H1 (cell line): ENCODE results near the gene EDEM1. TPM values are rescaled to one million over a fixed set of nuclear protein-coding genes. Genes with fewer than 3 reads are reported as not detected.

Source experiments
- HDAC2 ChIP-seq, 2 experiments: fragments of 300-600 bp in 1 of 2; sonication (generic) in 1 of 2; IDR thresholded peaks; 2 replicates each; pipeline ENCODE4 v1.6.1; 2011 to 2012; ENCODE audit warnings: low read depth in 2 of 2, low read length in 2 of 2, mild to moderate bottlenecking in 2 of 2, moderate library complexity in 2 of 2, borderline replicate concordance in 1 of 2, inconsistent platforms in 1 of 2
- KDM5A ChIP-seq: fragments of 200-600 bp; IDR thresholded peaks from 2 replicates; pipeline ENCODE4 v1.7.1; 2012; ENCODE audit warnings: mild to moderate bottlenecking, low read length, inconsistent platforms, mixed read lengths
- PHF8 ChIP-seq: fragments of 200-600 bp; sonication (generic); conservative IDR thresholded peaks from 2 replicates; pipeline ENCODE4 v1.7.1; 2012; ENCODE audit warnings: low read depth, mild to moderate bottlenecking, inconsistent platforms, low read length, moderate library complexity
- POLR2A ChIP-seq, 2 experiments: IDR thresholded peaks; 1 replicate in 1 of 2; 2 replicates in 1 of 2; pipeline ENCODE4 v1.6.1; 2011; ENCODE audit warnings: low read depth in 2 of 2, low read length in 2 of 2, mild to moderate bottlenecking in 2 of 2; ENCODE audit errors: control extremely low read depth in 1 of 2
- YY1 ChIP-seq: IDR thresholded peaks from 2 replicates; pipeline ENCODE4 v1.6.1; 2011; ENCODE audit warnings: low read depth, mild to moderate bottlenecking, low read length
- polyA plus RNA-seq, 7 experiments: library from polyadenylated mRNA; depleted of rRNA in 3 of 7; stranded (reverse) in 5 of 7; unstranded in 2 of 7; fragments of >200 nt in 5 of 7; fragments of 200-250 nt in 2 of 7; gene quantifications; 1 replicate in 5 of 7; 2 replicates in 1 of 7; 4 replicates in 1 of 7; pipeline versions ENCODE4 v1.2.1 to v1.2.3, GENCODE V29; 2011 to 2013; ENCODE audit warnings: missing spikeins in 2 of 7, mixed read lengths in 2 of 7
- total RNA-seq: library from RNA; stranded (reverse); fragmentation: NEBNext Ultra II Directional; extraction: Animal tissue kit (Norgen Biotek cat#: 25700); gene quantifications from 2 replicates; pipeline ENCODE4 v1.2.1, GENCODE V29; 2021
- TF ChIP-seq, protein P1 (sequence below): fragments of 300-600 bp; sonication (generic); IDR thresholded peaks from 2 replicates; pipeline ENCODE4 v1.7.1; 2012; ENCODE audit warnings: low read length, moderate library complexity, mild to moderate bottlenecking, inconsistent platforms; ENCODE audit not compliant: insufficient replicate concordance
- TF ChIP-seq, protein P2 (sequence below): IDR thresholded peaks from 2 replicates; pipeline ENCODE4 v1.6.1; 2012; ENCODE audit warnings: inconsistent platforms

Gene EDEM1
- total and polyA plus RNA-seq, 2 of the 8 experiments (the other 6 are each of a cell fraction or from before 2014, with no cell fraction given): 4.8 to 16.4 TPM

DNA sequence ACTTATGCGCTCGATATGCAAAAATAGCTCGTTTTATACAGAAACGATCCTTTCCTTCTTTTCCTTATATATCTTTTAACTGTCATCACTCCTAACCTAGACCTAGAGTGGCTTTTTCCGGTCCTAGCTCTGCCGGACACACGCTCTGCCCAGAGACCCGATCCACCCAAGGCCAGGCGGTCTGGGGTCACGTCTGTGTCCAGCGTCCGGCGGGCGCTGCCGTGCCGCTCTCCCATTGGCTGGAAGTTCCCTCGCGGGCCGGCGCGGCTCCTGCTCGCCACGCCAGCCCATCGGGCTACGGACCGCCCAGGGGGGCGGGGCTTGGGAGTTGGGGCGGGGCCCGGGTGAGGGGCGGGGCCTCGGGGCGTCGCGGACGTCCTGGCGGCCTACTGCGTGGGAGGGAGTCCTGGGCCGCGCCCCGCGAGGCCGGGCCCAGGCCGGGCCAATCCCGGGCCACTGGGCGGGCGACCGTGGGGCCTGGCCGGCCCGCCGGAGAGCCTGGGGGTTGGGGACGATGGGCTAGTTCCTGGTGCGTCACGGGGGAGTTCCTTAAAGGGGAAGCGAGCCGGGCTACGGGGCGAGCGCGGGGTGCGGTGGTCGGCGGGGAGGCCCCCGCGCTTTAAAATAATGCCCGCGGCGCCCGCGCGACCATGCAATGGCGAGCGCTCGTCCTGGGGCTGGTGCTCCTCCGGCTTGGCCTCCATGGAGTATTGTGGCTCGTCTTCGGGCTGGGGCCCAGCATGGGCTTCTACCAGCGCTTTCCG is at the start of gene EDEM1 (continued):
- TF ChIP-seq, protein P1, sequence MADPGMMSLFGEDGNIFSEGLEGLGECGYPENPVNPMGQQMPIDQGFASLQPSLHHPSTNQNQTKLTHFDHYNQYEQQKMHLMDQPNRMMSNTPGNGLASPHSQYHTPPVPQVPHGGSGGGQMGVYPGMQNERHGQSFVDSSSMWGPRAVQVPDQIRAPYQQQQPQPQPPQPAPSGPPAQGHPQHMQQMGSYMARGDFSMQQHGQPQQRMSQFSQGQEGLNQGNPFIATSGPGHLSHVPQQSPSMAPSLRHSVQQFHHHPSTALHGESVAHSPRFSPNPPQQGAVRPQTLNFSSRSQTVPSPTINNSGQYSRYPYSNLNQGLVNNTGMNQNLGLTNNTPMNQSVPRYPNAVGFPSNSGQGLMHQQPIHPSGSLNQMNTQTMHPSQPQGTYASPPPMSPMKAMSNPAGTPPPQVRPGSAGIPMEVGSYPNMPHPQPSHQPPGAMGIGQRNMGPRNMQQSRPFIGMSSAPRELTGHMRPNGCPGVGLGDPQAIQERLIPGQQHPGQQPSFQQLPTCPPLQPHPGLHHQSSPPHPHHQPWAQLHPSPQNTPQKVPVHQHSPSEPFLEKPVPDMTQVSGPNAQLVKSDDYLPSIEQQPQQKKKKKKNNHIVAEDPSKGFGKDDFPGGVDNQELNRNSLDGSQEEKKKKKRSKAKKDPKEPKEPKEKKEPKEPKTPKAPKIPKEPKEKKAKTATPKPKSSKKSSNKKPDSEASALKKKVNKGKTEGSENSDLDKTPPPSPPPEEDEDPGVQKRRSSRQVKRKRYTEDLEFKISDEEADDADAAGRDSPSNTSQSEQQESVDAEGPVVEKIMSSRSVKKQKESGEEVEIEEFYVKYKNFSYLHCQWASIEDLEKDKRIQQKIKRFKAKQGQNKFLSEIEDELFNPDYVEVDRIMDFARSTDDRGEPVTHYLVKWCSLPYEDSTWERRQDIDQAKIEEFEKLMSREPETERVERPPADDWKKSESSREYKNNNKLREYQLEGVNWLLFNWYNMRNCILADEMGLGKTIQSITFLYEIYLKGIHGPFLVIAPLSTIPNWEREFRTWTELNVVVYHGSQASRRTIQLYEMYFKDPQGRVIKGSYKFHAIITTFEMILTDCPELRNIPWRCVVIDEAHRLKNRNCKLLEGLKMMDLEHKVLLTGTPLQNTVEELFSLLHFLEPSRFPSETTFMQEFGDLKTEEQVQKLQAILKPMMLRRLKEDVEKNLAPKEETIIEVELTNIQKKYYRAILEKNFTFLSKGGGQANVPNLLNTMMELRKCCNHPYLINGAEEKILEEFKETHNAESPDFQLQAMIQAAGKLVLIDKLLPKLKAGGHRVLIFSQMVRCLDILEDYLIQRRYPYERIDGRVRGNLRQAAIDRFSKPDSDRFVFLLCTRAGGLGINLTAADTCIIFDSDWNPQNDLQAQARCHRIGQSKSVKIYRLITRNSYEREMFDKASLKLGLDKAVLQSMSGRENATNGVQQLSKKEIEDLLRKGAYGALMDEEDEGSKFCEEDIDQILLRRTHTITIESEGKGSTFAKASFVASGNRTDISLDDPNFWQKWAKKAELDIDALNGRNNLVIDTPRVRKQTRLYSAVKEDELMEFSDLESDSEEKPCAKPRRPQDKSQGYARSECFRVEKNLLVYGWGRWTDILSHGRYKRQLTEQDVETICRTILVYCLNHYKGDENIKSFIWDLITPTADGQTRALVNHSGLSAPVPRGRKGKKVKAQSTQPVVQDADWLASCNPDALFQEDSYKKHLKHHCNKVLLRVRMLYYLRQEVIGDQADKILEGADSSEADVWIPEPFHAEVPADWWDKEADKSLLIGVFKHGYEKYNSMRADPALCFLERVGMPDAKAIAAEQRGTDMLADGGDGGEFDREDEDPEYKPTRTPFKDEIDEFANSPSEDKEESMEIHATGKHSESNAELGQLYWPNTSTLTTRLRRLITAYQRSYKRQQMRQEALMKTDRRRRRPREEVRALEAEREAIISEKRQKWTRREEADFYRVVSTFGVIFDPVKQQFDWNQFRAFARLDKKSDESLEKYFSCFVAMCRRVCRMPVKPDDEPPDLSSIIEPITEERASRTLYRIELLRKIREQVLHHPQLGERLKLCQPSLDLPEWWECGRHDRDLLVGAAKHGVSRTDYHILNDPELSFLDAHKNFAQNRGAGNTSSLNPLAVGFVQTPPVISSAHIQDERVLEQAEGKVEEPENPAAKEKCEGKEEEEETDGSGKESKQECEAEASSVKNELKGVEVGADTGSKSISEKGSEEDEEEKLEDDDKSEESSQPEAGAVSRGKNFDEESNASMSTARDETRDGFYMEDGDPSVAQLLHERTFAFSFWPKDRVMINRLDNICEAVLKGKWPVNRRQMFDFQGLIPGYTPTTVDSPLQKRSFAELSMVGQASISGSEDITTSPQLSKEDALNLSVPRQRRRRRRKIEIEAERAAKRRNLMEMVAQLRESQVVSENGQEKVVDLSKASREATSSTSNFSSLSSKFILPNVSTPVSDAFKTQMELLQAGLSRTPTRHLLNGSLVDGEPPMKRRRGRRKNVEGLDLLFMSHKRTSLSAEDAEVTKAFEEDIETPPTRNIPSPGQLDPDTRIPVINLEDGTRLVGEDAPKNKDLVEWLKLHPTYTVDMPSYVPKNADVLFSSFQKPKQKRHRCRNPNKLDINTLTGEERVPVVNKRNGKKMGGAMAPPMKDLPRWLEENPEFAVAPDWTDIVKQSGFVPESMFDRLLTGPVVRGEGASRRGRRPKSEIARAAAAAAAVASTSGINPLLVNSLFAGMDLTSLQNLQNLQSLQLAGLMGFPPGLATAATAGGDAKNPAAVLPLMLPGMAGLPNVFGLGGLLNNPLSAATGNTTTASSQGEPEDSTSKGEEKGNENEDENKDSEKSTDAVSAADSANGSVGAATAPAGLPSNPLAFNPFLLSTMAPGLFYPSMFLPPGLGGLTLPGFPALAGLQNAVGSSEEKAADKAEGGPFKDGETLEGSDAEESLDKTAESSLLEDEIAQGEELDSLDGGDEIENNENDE: no peak
- TF ChIP-seq YY1: peak; percentile 51; the same call in 1 of the 2 replicates
- TF ChIP-seq, protein P2, sequence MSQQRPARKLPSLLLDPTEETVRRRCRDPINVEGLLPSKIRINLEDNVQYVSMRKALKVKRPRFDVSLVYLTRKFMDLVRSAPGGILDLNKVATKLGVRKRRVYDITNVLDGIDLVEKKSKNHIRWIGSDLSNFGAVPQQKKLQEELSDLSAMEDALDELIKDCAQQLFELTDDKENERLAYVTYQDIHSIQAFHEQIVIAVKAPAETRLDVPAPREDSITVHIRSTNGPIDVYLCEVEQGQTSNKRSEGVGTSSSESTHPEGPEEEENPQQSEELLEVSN: peak; percentile 89
- peak; percentile 73; the same call in 1 of the 2 replicates for TF ChIP-seq PHF8
- TF ChIP-seq HDAC2 (IDR thresholded peaks at IDR 0.05; ENCODE audit: borderline replicate concordance in 1 of 2, low read depth in 2 of 2, low read length in 2 of 2): peak in 1 of 2 experiments; percentile 84; a peak in 1 of 4 replicates
- TF ChIP-seq KDM5A: no peak
- TF ChIP-seq POLR2A (IDR thresholded peaks at IDR 0.05; ENCODE audit: control extremely low read depth in 1 of 2, low read depth in 2 of 2, low read length in 2 of 2): peak; percentile 49 to 64
